Esophagus muscularis mucosa (tissue), 3 donors: Measurements from ENCODE around the gene EIF2B5.

Experiments
- CTCF ChIP-seq, 3 experiments: fragments of 200-600 bp in 2 of 3; fragments of 450-650 bp in 1 of 3; sonication (generic) in 2 of 3; IDR thresholded peaks; one replicate each; pipeline ENCODE4 v1.5.1; 2017 to 2019; ENCODE audit warnings: antibody characterized with exemption in 3 of 3, mild to moderate bottlenecking in 2 of 3, moderate library complexity in 1 of 3
- POLR2A ChIP-seq: fragments of 450-650 bp; IDR thresholded peaks from one replicate; pipeline ENCODE4 v1.6.1; 2017; ENCODE audit warnings: antibody characterized with exemption, moderate library complexity, mild to moderate bottlenecking, low read depth
- POLR2AphosphoS5 ChIP-seq, 2 donors: sonication (generic); formaldehyde crosslinking; IDR thresholded peaks; one replicate each; pipeline ENCODE4 v1.6.1; 2017; ENCODE audit warnings: antibody characterized with exemption in 2 of 2

GRCh38 chr3:184126006-184126405, 9.2 kb upstream of the EIF2B5 start:
- TF ChIP-seq POLR2AphosphoS5 (IDR thresholded peaks at IDR 0.05) (no peak), POLR2A (no peak), CTCF (IDR thresholded peaks at IDR 0.05) (no peak)
